Mucosa of gallbladder (tissue), 1 donor: ENCODE data around the gene VPS13D. TPM values are rescaled to one million over a fixed set of nuclear protein-coding genes. Genes with fewer than 3 reads are reported as not detected.

Source experiments
- DNase-seq: peaks from one replicate; pipeline ENCODE4 v3.0.0-alpha.2; 2020; ENCODE audit warnings: low spot score
- total RNA-seq: library from RNA; stranded (reverse); gene quantifications from one replicate; pipeline ENCODE4 v1.2.1, GENCODE V29; 2021
- donor health status: DM: no; HTN: no; CAD: no.

The VPS13D gene
- total RNA-seq, 1 donor from 2014 or later, result 69.0 TPM

GRCh38 chr1:12230549-12231275, 882 bp downstream of the VPS13D start:
- DNase-seq, result peak; percentile 47

DNA sequence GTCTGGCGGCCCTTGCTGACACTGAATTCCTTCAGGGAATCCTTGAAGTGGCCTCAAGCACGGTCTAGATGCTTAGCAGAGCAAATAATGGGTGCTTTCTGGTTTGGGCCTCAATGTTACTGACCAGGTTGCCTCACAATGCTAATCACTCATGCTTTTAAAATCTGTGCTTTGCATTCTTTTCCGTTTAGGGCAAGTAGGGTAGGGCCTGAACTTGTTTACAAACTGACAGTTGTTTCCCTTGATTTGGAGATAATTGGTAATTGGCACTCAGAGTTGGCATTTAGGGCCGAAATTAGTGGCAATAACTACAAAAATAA, 1.4 kb downstream of the VPS13D start:
- no peak for DNase-seq

DNA sequence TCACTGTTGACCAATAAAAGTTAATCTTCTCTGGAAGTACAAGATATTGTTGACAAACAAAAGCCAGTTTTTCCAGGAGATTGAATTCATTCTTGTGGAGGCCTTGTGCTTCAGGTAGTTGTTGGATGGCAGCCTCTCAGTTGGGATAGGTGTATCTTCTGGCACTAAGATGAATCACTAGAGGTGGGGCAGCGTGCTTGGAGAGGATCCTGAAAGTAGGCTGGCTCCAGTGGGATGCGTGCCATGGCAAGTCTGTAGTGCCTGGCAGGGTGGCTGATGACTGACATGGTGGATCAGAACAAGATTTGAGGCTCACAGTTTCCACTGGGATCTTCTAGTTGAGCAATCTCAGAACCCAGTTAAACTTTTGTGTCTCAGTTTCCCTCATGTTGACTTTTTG, 2.4 kb downstream of the VPS13D start:
- DNase-seq, result peak; percentile 57

DNA sequence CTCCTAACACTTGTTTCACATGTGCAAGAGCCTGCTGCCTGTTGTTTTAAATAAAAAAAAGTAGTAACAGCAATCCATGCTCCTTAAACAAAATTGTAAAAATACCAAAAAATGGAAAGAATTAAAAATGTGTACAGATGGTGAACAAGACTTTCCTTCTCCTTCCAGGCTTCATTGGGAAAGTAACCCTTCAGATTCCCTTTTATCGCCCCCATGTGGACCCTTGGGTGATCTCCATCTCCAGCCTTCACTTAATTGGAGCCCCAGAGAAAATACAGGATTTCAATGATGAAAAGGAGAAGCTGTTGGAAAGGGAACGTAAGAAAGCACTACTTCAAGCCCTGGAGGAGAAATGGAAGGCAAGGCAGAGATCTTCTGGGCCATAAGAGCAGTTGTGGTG, 14.2 kb downstream of the VPS13D start:
- no peak for DNase-seq

DNA sequence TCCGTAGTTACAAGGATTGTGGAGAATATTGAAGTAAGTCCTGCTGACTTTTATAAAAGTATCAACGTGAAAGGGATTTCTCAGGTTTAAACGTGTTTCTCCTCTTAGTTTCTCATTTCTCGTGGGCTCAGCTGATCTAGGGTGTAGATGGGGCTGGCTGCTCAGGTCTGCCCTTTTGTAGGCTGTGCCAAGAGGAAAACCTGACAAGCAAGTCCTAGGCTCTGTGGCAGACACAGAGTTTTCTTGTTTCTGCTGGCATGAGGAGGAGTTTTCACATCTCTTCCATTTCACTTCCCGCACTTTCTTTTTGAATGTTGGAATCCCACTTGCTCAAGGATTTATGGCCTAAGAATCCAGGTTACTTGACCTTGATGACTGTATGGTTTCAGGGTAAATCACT, 14.8 kb downstream of the VPS13D start:
- DNase-seq, result no peak

DNA sequence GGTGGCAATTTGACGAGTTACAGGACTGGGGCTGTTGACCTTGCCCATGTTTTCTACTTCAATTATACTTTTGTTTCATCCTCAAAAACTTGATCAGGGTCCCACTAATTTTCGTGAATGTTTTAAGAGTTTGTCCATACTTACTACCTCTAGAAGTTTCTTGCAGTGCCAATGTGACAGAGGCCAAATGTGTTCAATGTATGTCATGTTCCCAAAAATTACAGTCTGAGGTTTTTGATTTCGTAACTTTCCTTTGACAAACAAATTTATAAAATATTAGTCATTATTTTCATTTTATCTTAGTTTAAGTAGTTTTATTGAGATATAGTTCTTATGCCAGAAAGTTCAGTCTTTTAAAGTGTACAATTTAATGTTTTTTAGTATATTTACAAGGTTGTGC, 15.3 kb downstream of the VPS13D start:
- DNase-seq, result no peak

DNA sequence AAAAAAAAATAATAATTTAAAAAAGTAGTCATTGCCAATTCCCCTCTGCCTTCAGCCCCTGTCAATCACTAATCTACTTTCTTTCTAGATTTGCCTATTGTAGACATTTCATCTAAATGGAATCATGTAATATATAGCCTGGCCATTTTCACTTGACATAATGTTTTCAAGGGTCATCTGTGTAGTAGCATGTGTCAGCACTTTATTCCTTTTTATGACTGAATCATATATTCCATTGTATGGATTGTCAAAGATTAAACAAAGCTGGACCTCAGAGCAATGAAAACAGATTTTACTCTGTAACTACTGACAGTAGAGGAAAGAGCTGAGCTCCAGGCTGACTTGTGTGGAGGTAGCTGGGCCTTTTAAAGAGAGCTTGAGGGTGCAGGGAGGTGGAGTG, 15.9 kb downstream of the VPS13D start:
- DNase-seq, result no peak

DNA sequence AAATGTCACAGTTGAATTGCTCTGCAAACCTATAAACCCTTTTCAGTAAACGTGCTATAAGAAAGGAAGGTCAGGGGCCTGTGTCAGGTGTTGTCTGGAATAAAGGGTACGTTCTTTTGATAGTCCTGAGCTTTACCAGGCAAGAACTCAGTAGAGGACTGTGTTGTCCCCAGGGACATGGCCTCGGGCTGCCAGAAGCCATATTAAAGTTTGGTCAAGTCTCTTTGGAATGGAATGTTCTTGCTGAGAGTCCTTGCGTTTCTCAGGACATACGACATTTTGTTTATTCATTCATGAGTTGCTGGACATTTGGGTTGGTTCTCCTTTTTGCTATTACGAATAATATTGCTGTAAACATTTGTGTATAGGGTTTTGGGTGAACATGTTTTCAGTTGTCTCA, 16.8 kb downstream of the VPS13D start:
- DNase-seq, result no peak

DNA sequence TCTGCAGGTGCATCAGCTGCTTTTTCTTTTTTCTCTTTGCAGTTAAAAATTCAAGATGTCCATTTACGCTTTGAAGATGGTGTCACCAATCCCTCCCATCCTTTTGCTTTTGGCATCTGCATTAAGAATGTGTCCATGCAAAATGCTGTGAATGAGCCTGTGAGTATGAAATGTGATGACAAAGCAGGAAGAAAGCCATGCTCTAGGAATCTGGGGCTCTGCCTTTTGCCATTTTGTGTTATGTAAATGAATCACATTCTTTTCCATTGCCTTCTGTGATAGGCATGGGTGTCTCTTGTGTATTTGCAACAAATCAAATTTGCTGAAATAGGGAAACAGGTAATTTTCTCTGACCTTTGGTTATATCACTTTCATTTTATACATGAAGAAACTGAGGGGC, 19.4 kb downstream of the VPS13D start:
- no peak for DNase-seq

- DNase-seq, result no peak
Measured at GRCh38 chr1:12249748-12250147, 19.9 kb downstream of the VPS13D start.

GRCh38 chr1:12251442-12251841, 21.6 kb downstream of the VPS13D start:
- DNase-seq, result no peak

DNA sequence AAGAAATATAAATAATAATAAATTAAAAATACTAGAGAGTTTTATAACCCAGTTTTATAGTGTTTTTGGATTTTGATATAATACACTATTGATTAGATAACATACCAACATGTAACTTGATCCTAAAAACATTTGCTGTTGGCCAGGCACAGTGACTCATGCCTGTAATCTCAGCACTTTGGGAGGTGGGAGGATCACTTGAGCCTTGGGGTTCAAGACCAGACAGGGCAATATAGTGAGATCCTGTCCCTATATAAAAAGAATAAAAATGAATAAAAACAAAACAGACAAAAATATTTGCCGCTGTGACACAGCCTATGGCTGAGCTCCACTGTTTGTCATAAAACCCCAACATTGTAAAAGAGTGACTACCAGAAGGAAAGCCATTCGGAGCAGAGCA, 26.1 kb downstream of the VPS13D start:
- no peak for DNase-seq

DNA sequence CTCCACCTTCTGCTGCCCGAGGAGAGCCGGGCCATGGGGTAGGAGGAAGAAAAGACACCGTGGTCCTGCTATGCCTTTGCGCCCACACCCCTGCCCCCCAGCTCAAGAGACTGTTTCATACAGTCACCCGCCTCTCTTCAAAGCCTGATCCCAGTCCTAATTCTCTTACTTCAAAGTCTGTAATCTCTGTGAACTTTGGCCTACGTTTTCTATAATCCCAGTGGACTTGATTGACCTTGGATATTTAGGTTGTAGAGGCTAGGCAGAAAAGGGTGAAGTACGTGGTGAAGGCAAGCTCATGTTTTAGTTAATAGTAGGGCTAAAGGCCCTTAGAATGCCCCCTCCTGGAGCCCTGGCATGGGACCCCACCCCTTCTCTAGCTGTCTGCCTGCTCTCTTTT, 28.4 kb downstream of the VPS13D start:
- no peak for DNase-seq

DNA sequence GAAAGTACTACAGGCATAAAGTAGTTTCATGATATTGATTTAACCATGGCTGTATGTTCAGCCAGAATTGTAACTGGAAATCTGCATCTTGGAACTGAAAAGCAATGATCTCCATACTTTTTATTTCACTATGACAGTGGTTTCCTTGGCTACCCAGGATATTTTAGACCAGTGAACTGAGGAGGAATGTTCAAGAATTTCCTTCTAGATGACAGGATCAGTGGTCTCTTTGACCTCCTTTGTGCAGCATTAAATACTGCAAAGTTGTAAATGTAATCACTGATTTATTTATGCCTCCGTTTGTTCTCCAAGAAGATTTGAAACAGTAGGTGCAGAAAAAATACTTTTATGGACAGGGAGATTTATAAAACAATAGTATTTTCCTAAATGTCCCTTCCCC, 39.5 kb downstream of the VPS13D start:
- DNase-seq, result no peak

DNA sequence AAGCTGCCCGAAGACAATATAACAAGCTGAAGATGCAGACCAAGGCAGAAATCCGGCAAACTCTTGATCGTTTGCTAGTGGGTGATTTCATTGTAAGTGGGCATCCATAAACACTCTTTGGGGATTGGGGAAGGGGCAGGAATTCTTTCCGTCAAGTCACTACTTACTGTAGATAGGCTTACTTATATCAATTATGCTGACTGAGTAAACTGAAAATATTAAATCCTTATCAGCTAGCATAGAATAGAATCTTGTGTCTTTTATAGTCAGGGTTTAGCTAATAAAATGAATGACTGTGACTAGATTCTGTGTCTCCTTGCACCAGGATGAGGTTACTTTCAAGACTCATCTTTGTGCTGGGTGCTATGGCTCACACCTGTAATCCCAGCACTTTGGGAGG, 41.2 kb downstream of the VPS13D start:
- no peak for DNase-seq

DNA sequence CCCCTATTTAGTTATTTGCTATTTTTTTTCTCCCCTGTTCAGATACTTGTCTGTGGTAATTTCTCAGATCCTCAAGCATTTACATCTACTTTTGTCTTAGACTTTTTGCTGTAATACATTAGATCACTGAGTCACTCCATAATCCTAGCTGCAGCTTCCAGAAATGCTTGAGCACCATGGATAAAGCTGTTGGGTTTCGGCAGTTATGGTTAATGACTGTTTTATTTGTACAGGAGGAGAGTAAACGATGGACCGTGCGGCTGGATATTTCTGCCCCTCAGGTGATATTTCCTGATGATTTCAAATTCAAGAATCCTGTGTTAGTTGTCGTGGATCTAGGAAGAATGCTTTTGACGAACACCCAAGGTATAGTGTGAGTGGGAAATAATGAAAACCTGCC, 42.9 kb downstream of the VPS13D start:
- DNase-seq, result no peak

DNA sequence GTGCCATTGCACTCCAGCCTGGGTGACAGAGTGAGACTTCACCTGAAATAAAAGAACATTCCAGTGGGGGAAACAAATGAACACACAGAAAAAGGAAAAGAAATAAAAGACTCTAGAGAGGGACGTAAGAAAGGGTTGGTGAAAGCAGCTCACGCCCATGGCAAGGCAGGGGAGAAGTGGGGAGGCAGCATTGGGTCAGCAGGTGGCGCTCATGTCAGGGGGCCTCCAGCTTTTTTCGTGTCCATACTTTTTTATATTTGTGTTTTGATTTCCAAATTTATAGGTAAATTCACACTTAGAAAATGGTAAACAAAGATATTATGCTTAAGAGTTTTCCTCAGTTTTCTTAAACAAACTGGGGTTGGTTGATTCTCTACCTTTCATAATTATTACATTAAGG, 45.5 kb downstream of the VPS13D start:
- no peak for DNase-seq

DNA sequence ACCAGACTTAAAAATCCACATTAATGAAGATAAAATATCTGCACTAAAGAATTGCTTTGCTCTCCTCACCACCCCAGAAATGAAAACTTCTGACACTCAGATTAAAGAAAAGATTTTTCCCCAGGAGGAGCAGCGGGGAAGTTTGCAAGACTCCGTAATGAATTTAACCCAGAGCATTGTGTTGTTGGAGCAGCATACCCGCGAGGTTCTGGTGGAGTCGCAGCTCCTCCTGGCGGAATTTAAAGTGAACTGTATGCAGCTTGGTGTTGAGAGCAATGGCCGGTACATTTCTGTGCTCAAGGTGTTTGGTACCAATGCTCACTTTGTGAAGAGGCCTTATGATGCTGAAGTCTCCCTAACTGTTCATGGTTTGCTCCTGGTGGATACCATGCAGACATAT, 46.4 kb downstream of the VPS13D start:
- DNase-seq, result peak; percentile 22

DNA sequence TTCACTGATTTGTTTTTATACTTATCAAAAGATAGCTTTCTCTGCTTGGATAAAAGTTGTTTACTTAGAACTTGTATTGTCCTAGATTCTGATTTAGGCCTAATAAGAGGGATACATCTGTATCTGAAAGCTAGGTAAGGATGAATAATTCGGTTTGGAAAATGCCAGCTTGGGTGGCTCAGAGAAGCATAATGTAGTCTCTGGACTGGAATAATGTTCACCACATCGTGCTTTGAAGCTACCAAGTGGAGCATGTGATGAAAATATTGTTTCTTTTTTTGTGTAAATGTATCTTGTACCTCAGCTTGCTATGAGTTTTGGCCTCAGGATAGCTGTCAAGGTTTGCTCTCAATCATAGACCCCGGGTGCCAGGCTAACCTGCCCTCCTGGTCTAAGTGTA, 49.2 kb downstream of the VPS13D start:
- no peak for DNase-seq

GRCh38 chr1:12279728-12280464, 50.1 kb downstream of the VPS13D start:
- no peak for DNase-seq

DNA sequence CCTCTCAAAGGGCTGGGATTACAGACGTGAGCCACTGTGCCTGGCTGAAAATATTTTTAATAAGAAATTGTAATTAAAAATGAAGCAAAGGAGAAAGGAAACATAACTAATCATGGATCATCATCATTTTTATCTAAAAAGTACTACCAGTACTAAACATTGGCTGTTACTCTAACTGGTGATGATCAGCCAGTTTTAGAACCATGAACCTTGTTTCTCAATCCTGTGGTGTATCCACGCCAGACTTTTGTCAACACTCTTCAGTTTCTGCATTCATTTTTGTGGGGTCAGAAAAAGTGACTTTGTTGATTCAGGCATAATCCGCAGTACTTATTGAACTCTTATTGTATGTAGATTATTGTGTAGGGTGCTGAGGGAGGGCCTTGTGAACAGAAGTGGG, 52.3 kb downstream of the VPS13D start:
- DNase-seq, result no peak

- DNase-seq, result no peak
Measured at GRCh38 chr1:12284486-12284885, 54.7 kb downstream of the VPS13D start.

DNA sequence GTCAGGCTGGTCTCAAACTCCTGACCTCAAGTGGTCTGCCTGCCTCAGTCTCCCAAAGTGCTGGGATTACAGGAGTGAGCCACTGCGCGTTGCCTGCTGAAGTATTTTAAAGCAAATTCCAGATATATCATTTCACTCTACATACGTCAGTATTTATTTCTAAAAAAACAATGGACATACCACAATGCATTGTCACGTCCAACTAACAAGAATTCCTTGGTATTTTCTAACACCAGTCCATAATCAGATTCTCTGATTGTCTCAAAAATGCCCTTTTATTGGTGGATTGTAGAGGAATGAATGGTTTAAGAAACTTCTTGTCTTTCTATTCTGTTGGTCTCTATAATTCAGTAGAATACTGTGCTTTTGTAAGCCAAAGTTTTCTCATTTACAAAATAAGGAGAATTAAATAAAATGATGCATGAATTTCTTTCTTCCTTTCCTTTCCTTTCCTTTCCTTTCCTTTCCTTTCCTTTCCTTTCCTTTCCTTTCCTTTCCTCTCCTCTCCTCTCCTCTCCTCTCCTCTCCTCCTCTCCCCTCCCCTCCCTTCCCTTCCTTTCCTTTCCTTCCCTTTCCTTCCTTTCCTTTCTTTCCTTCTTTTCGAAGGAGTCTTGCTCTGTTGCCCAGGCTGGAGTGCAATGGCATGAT, 55.8 kb downstream of the VPS13D start:
- DNase-seq, result no peak
